HPDE6-E6E7 (cell line): ENCODE data around the gene PTGFRN.

ENCODE experiments used
- DNase-seq: peaks from one replicate; pipeline ENCODE4 v3.0.0; 2011; ENCODE audit warnings: missing footprints; ENCODE audit errors: extremely low spot score

PTGFRN gene

GRCh38 chr1:117033772-117034171 is 124.1 kb downstream of the PTGFRN start:
- no peak for DNase-seq

- no peak for DNase-seq
These were observed 125.1 kb downstream of the PTGFRN start for GRCh38 chr1:117034791-117035290.

- DNase-seq: no peak
These were observed 126.3 kb downstream of the PTGFRN start for GRCh38 chr1:117036018-117036461.

- DNase-seq: no peak
These were observed 128.1 kb downstream of the PTGFRN start for GRCh38 chr1:117037802-117038201.

GRCh38 chr1:117038236-117038635 is 128.5 kb downstream of the PTGFRN start:
- no peak for DNase-seq
